Measurements from ENCODE around the gene WNT3.

Gene WNT3

GRCh38 chr17:46732160-46732559, 86.3 kb downstream of the WNT3 start:
- no peak for DNase-seq (ENCODE audit: low read depth)

- DNase-seq (ENCODE audit: low read depth), result no peak
Measured at GRCh38 chr17:46730679-46731078, 87.8 kb downstream of the WNT3 start.

- no peak for DNase-seq (ENCODE audit: low read depth)
Measured at GRCh38 chr17:46730026-46730425, 88.5 kb downstream of the WNT3 start.

- DNase-seq (ENCODE audit: low read depth), result peak; percentile 69
Measured at GRCh38 chr17:46727572-46728348, 90.7 kb downstream of the WNT3 start.

GRCh38 chr17:46726206-46726605, 92.3 kb downstream of the WNT3 start:
- DNase-seq (ENCODE audit: low read depth), result no peak

GRCh38 chr17:46722662-46723285, 95.7 kb downstream of the WNT3 start:
- no peak for DNase-seq (ENCODE audit: low read depth)

- no peak for DNase-seq (ENCODE audit: low read depth)
Measured at GRCh38 chr17:46720408-46720807, 98.1 kb downstream of the WNT3 start.

- DNase-seq (ENCODE audit: low read depth), result no peak
Measured at GRCh38 chr17:46719891-46720290, 98.6 kb downstream of the WNT3 start.

- DNase-seq (ENCODE audit: low read depth), result no peak
Measured at GRCh38 chr17:46717999-46718398, 100.5 kb downstream of the WNT3 start.
